Raji (cell line): Measurements from ENCODE around the gene EXOSC1.

ENCODE experiments used
- POLR2A ChIP-seq: IDR thresholded peaks from 2 replicates; pipeline ENCODE4 v1.6.1; 2011; ENCODE audit warnings: low read depth, low read length, control low read depth; ENCODE audit not compliant: insufficient read depth

Gene EXOSC1

DNA sequence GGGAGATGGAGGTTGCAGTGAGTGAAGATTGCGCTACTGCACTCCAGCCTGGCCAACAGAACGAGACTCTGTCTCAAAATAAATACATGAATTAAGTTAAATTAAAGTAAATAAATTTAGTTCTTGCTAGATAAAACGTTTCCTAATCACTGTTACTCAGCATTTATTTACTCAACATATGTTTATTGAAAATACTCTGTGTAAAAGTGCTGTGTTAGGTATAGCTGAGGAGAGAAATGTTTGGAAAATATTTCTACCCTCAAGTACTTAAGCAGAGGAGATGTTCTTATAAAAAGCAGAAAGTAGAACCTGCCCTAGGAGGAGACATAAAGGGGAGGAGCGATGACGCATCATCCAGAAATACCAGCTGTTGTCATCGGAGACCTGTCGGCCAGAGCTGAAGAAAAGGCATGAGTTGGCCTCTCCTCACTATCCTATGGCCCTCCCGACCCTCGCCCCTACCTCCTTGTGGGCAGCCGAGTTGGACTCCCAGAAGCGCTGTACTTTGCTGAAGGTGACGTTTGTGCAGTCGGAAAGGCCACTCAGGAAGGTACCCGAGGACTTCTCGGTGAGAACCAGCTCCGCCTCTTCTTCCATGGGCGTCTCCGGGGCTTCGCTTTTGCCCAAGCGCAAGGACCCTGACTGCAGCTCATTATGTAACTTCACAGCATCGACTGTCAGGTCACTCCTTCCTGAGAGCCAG, 45.8 kb downstream of the EXOSC1 start:
- TF ChIP-seq POLR2A: no peak

- no peak for TF ChIP-seq POLR2A
These were observed 49.8 kb downstream of the EXOSC1 start for GRCh38 chr10:97396056-97396455.

DNA sequence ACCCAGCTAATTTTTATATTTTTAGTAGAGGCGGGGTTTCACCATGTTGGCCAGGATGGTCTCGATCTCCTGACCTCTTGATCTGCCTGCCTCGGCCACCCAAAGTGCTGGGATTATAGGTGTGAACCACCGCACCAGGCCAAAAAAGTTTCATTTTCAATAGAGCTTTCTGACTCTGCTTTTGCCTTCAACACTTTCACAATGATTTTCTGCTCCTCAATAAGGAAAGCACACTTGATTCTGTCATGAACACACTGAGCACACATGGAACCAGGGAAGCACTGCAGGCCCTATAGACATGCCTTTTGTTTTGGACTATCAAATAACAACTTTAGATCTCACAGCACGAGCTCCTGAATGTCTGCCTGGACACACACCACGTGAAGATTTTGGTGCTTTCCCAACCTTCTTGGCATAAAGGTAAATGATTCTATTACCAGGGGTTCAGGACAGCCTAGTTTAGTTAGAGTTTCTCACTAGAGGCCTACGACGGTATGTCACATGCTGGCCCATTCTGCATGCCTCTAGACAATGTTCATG, 52.7 kb downstream of the EXOSC1 start:
- TF ChIP-seq POLR2A: no peak

GRCh38 chr10:97390091-97390490, 55.7 kb downstream of the EXOSC1 start:
- no peak for TF ChIP-seq POLR2A

DNA sequence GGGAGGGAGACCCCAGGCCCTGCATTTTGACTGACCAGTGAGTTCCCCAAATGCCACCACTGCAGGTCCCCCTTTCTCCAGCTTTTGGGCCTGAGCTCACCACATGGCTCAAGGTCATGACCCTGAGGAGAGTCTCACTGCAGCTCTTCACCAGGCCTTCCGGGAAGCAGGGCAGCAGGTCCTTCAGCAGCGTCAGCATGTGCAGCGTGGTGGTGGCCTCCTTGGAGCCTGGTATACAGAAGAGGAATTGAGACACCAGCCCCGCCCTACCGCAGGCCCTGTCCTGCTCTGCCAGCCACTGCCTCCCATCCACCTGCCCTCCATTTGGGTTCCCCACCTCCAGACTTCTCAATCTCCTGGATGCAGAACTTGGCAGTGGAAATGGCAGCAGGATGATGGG, 57.7 kb downstream of the EXOSC1 start:
- no peak for TF ChIP-seq POLR2A
